Ishikawa (cell line): ENCODE data around the gene MYO18A.

Source experiments
- CEBPB ChIP-seq: IDR thresholded peaks from 2 replicates; pipeline ENCODE4 v1.6.1; 2012
- CREB1 ChIP-seq: IDR thresholded peaks from 2 replicates; pipeline ENCODE4 v1.6.1; 2012; ENCODE audit warnings: low read depth
- EGR1 ChIP-seq: IDR thresholded peaks from 2 replicates; pipeline ENCODE4 v1.6.1; 2012
- EP300 ChIP-seq: IDR thresholded peaks from 2 replicates; pipeline ENCODE4 v1.6.1; 2012; ENCODE audit warnings: borderline replicate concordance
- FOXM1 ChIP-seq: IDR thresholded peaks from 2 replicates; pipeline ENCODE4 v1.6.1; 2012; ENCODE audit warnings: low read depth, borderline replicate concordance
- MAX ChIP-seq: IDR thresholded peaks from 2 replicates; pipeline ENCODE4 v1.6.1; 2012
- NFIC ChIP-seq: IDR thresholded peaks from 2 replicates; pipeline ENCODE4 v1.6.1; 2012
- RAD21 ChIP-seq: IDR thresholded peaks from 2 replicates; pipeline ENCODE4 v1.6.1; 2012; ENCODE audit warnings: low read depth
- REST ChIP-seq: IDR thresholded peaks from 2 replicates; pipeline ENCODE4 v1.6.1; 2012; ENCODE audit warnings: low read depth, mild to moderate bottlenecking
- TAF1 ChIP-seq: IDR thresholded peaks from 2 replicates; pipeline ENCODE4 v1.6.1; 2012; ENCODE audit warnings: low read depth, mild to moderate bottlenecking
- TCF12 ChIP-seq: IDR thresholded peaks from 2 replicates; pipeline ENCODE4 v1.6.1; 2012; ENCODE audit warnings: low read depth
- TEAD4 ChIP-seq: IDR thresholded peaks from 2 replicates; pipeline ENCODE4 v1.6.1; 2012
- USF1 ChIP-seq: IDR thresholded peaks from 2 replicates; pipeline ENCODE4 v1.6.1; 2012
- YY1 ChIP-seq: IDR thresholded peaks from 2 replicates; pipeline ENCODE4 v1.6.1; 2012; ENCODE audit warnings: low read depth
- ZBTB7A ChIP-seq: IDR thresholded peaks from 2 replicates; pipeline ENCODE4 v1.6.1; 2012; ENCODE audit warnings: low read depth

MYO18A gene

GRCh38 chr17:29216856-29217255 is 36.7 kb upstream of the MYO18A start:
- TF ChIP-seq TCF12, result no peak
- no peak for TF ChIP-seq REST
- no peak for TF ChIP-seq YY1
- TF ChIP-seq NFIC, result no peak

GRCh38 chr17:29216181-29216580 is 36.0 kb upstream of the MYO18A start:
- TF ChIP-seq CEBPB, result no peak
- TF ChIP-seq EP300, result no peak
- TF ChIP-seq YY1, result no peak
- TF ChIP-seq RAD21, result no peak
- TF ChIP-seq REST, result no peak
- TF ChIP-seq EGR1, result no peak
- no peak for TF ChIP-seq CREB1
- TF ChIP-seq MAX, result no peak
- TF ChIP-seq ZBTB7A, result no peak
- no peak for TF ChIP-seq USF1
- TF ChIP-seq TEAD4, result no peak
- no peak for TF ChIP-seq NFIC
- TF ChIP-seq FOXM1, result no peak
- TF ChIP-seq TCF12, result no peak
- no peak for TF ChIP-seq TAF1

- peak; percentile 80; the same call in 1 of the 2 replicates for TF ChIP-seq NFIC
- no peak for TF ChIP-seq TAF1
- TF ChIP-seq FOXM1, result no peak
- TF ChIP-seq MAX, result peak; percentile 46; the same call in 1 of the 2 replicates
- TF ChIP-seq ZBTB7A, result 0 out of 2 replicates have a peak, but pooled peaks have one; percentile 53
- peak; percentile 74; the same call in 1 of the 2 replicates for TF ChIP-seq EP300
- no peak for TF ChIP-seq RAD21
- peak; percentile 74 for TF ChIP-seq TCF12
- no peak for TF ChIP-seq REST
- TF ChIP-seq CEBPB, result peak; percentile 63
- TF ChIP-seq USF1, result peak; percentile 33; the same call in 1 of the 2 replicates
- no peak for TF ChIP-seq CREB1
- no peak for TF ChIP-seq EGR1
- peak; percentile 69 for TF ChIP-seq TEAD4
- no peak for TF ChIP-seq YY1
Observed at GRCh38 chr17:29215717-29216116, 35.5 kb upstream of the MYO18A start.

GRCh38 chr17:29215174-29215573 is 35.0 kb upstream of the MYO18A start:
- TF ChIP-seq RAD21, result no peak
- no peak for TF ChIP-seq EGR1
- no peak for TF ChIP-seq FOXM1
- no peak for TF ChIP-seq CEBPB
- TF ChIP-seq TAF1, result no peak
- no peak for TF ChIP-seq CREB1
- no peak for TF ChIP-seq TEAD4
- TF ChIP-seq REST, result no peak
- TF ChIP-seq MAX, result no peak
- no peak for TF ChIP-seq YY1
- no peak for TF ChIP-seq EP300
- no peak for TF ChIP-seq USF1
- no peak for TF ChIP-seq ZBTB7A
- TF ChIP-seq TCF12, result no peak
- no peak for TF ChIP-seq NFIC
